B cell (primary cell): Measurements from ENCODE around the gene NPAS2. TPM values are rescaled to one million over a fixed set of nuclear protein-coding genes. Genes with fewer than 3 reads are reported as not detected.

Source experiments
- ATAC-seq: fragments of 200-7000 bp; cut with Tn5 transposase; one replicate; pipeline ENCODE4 v1.10.0; 2021; ENCODE audit warnings: low read depth, mild to moderate bottlenecking, moderate number of reproducible peaks, moderate library complexity
- CTCF ChIA-PET: fragments of 350-600 bp; sonication (Branson Sonifier 250); formaldehyde crosslinking; loops from one replicate; lab custom pipeline; 2021; ENCODE audit warnings: antibody characterized with exemption, inconsistent platforms; lab: Charles Lee
- POLR2A ChIA-PET: fragments of 350-600 bp; sonication (Branson Sonifier 250); formaldehyde crosslinking; loops from one replicate; lab custom pipeline; 2021; ENCODE audit warnings: antibody characterized with exemption; lab: Charles Lee
- DNase-seq: peaks from one replicate; pipeline ENCODE4 v3.0.0; 2013
- H2AFZ ChIP-seq: 2 replicates; pipeline ENCODE4 v1.6.1; 2012; ENCODE audit warnings: mild to moderate bottlenecking, low read depth, low read length; ENCODE audit not compliant: insufficient read depth, poor library complexity, severe bottlenecking
- H3K27ac ChIP-seq, 2 donors: 1 replicate in 1 of 2; 2 replicates in 1 of 2; pipeline ENCODE4 v1.5.1; 2012 to 2013; ENCODE audit warnings: low read length in 2 of 2, mild to moderate bottlenecking in 2 of 2, moderate library complexity in 1 of 2
- H3K27me3 ChIP-seq, 4 experiments: fragments of 200-600 bp in 1 of 4; sonication (generic) in 1 of 4; replicated peaks in 1 of 4; 1 replicate in 2 of 4; 2 replicates in 2 of 4; pipeline versions ENCODE4 v1.6.1 to v1.7.0; 2013 to 2016; ENCODE audit warnings: low read length in 3 of 4, mild to moderate bottlenecking in 2 of 4, mixed read lengths in 1 of 4, moderate library complexity in 1 of 4; ENCODE audit not compliant: insufficient read depth in 4 of 4, control insufficient read depth in 3 of 4; ENCODE audit errors: control extremely low read depth in 1 of 4
- H3K36me3 ChIP-seq, 2 experiments: replicated peaks in 1 of 2; 1 replicate in 1 of 2; 2 replicates in 1 of 2; pipeline versions ENCODE4 v1.6.1 to v1.7.1; 2013; ENCODE audit warnings: low read length in 1 of 2; ENCODE audit not compliant: insufficient read depth in 2 of 2, control insufficient read depth in 1 of 2; ENCODE audit errors: control extremely low read depth in 1 of 2, extremely low read depth in 1 of 2
- H3K4me1 ChIP-seq, 2 donors: fragments of 200-600 bp in 1 of 2; sonication (generic) in 1 of 2; 1 replicate in 1 of 2; 2 replicates in 1 of 2; pipeline versions ENCODE4 v1.5.1 to v1.6.1; 2013 to 2017; ENCODE audit warnings: low read length in 2 of 2; ENCODE audit not compliant: control insufficient read depth in 2 of 2, insufficient read depth in 2 of 2
- H3K4me2 ChIP-seq: replicated peaks from 2 replicates; pipeline ENCODE3; 2012; ENCODE audit warnings: mild to moderate bottlenecking, low read depth, low read length; ENCODE audit not compliant: poor library complexity, severe bottlenecking
- H3K4me3 ChIP-seq, 5 experiments: fragments of 200-600 bp in 1 of 5; sonication (generic) in 1 of 5; 1 replicate in 3 of 5; 2 replicates in 2 of 5; pipeline versions ENCODE4 v1.5.1 to v1.7.0; 2011 to 2016; ENCODE audit warnings: low read length in 4 of 5, mild to moderate bottlenecking in 4 of 5, low read depth in 2 of 5, control low read depth in 1 of 5, moderate library complexity in 1 of 5; ENCODE audit not compliant: insufficient read depth in 1 of 5; ENCODE audit errors: control extremely low read depth in 1 of 5, extremely low read depth in 1 of 5
- H3K79me2 ChIP-seq: fragments of 200-600 bp; sonication (generic); one replicate; pipeline ENCODE4 v1.6.0; 2016; ENCODE audit warnings: low read length; ENCODE audit not compliant: control insufficient read depth, insufficient read depth
- H3K9ac ChIP-seq: fragments of 200-600 bp; sonication (generic); 2 replicates; pipeline ENCODE4 v1.6.1; 2017; ENCODE audit warnings: mild to moderate bottlenecking, low read length, moderate library complexity
- H3K9me3 ChIP-seq, 3 donors: one replicate each; pipeline versions ENCODE4 v1.6.1 to v1.7.1; 2013; ENCODE audit warnings: low read length in 2 of 3; ENCODE audit not compliant: control insufficient read depth in 2 of 3, insufficient read depth in 1 of 3; ENCODE audit errors: control extremely low read depth in 1 of 3
- H4K20me1 ChIP-seq: 2 replicates; pipeline ENCODE4 v1.6.0; 2012; ENCODE audit warnings: mild to moderate bottlenecking, low read length; ENCODE audit not compliant: insufficient read depth, control insufficient read depth, poor library complexity, severe bottlenecking
- H3K27ac Mint-ChIP-seq: one replicate; pipeline ENCODE4 v1.8.0; 2021; ENCODE audit warnings: mixed read lengths
- H3K27me3 Mint-ChIP-seq: one replicate; pipeline ENCODE4 v1.8.0; 2021; ENCODE audit warnings: mixed read lengths
- H3K4me1 Mint-ChIP-seq: one replicate; pipeline ENCODE4 v1.8.0; 2021; ENCODE audit warnings: mixed read lengths
- H3K4me3 Mint-ChIP-seq: one replicate; pipeline ENCODE4 v1.8.0; 2021; ENCODE audit warnings: mixed read lengths
- H3K9me3 Mint-ChIP-seq: one replicate; pipeline ENCODE4 v1.8.0; 2022; ENCODE audit warnings: mixed read lengths; ENCODE audit not compliant: insufficient read depth
- EZH2 ChIP-seq: IDR thresholded peaks from 2 replicates; pipeline ENCODE4 v1.6.1; 2012; ENCODE audit warnings: borderline replicate concordance, low read depth, mild to moderate bottlenecking, moderate library complexity, low read length; ENCODE audit not compliant: insufficient read depth, poor library complexity, severe bottlenecking
- WGBS: methylation state at CpG from one replicate; pipeline ENCODE4 v1.1.5; 2013; ENCODE audit warnings: missing lambda C conversion rate; ENCODE audit not compliant: insufficient coverage; 5-methylcytosine and 5-hydroxymethylcytosine counted together
- intact Hi-C: fragments of 100-400 bp; cut with micrococcal nuclease; formaldehyde crosslinking; loops from one replicate; pipeline ENCODE4 v1.10.0; 2022
- polyA plus RNA-seq: library from polyadenylated mRNA; depleted of rRNA; stranded (reverse); fragments of >200 nt; gene quantifications from 2 replicates; pipeline ENCODE4 v1.2.3, GENCODE V29; 2012
- total RNA-seq, 2 donors: library from RNA; stranded (reverse); fragments of 120-200 nt in 1 of 2; gene quantifications; 1 replicate in 1 of 2; 2 replicates in 1 of 2; pipeline versions ENCODE4 v1.2.3 to v1.2.4, GENCODE V29; 2013 to 2022
- TF ChIP-seq, protein P1 (sequence below): fragments of 200-600 bp; IDR thresholded peaks from one replicate; pipeline ENCODE4 v1.8.0; 2022; ENCODE audit warnings: antibody characterized with exemption, mild to moderate bottlenecking

Gene NPAS2
- total and polyA plus RNA-seq, 2 donors (not counting 1 experiment from before 2014, with no cell fraction given), result not detected

DNA sequence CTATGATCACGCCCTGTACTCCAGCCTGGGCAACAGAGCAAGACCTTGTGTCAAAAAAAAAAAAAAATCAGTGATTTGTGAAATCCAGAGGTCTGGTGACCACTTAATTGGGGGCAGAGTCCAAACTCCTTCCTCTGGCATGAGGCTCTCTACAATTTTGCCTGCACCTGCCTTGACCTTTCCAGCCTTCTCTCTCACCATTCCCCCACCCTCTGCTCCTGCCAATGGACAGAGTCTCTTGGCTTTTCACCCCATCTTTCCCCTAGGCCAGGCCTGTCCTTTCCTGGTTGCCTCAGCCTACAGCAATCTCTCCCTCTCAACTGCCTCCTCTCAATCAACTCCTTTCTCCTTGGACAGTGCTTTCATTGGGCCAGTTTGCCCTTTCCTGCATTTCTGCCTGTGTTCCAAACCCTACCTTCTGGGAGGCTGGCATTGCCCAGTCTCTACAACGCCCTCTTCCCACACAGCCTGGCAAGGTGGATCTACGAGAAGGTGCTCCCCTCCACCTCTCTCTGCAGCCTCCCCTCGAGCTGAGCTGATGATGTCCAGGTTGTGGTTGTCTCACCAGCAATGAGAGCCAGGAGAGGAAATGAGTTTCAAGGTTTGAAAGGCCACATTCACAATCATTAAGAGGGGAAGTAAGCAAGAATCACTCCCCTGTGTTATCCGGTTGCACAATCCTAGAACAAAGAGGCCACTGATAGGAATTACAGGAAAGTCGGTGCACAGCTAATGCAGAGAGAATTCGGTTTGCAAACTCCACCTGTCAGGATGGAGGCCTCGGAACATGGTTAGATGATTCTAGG lies 39.5 kb upstream of the NPAS2 start:
- Histone ChIP-seq H3K27me3 (peaks cover 0 to 2% (median 0%) of the 10 kb centered on the region in 4 experiments), H4K20me1 (no peaks in the 10 kb centered on the region), H3K4me3 (no peak overlapping the region), H3K79me2 (no peaks in the 10 kb centered on the region), H3K9me3 (no peaks in the 10 kb centered on the region), H3K4me1 (no peaks in the 10 kb centered on the region), H3K36me3 (no peaks in the 10 kb centered on the region), H3K9ac (no peak overlapping the region), H3K27ac (no peak overlapping the region), H2AFZ (no peak overlapping the region), H3K4me2 (no peak overlapping the region)
- ATAC-seq, result no peak
- DNase-seq, result no peak
- 36% methylated on average over 5 of the region's 8 CpGs for WGBS
- Mint-ChIP-seq H3K4me1 (no peaks in the 10 kb centered on the region), H3K27ac (no peak overlapping the region), H3K4me3 (no peak overlapping the region), H3K9me3 (no peaks in the 10 kb centered on the region), H3K27me3 (peaks cover 19% of the 10 kb centered on the region)
- ChIA-PET POLR2A (no interaction called here), CTCF (no interaction called here)
- intact Hi-C loops, result no loop called here
- no peak for TF ChIP-seq EZH2
- TF ChIP-seq, protein P1, sequence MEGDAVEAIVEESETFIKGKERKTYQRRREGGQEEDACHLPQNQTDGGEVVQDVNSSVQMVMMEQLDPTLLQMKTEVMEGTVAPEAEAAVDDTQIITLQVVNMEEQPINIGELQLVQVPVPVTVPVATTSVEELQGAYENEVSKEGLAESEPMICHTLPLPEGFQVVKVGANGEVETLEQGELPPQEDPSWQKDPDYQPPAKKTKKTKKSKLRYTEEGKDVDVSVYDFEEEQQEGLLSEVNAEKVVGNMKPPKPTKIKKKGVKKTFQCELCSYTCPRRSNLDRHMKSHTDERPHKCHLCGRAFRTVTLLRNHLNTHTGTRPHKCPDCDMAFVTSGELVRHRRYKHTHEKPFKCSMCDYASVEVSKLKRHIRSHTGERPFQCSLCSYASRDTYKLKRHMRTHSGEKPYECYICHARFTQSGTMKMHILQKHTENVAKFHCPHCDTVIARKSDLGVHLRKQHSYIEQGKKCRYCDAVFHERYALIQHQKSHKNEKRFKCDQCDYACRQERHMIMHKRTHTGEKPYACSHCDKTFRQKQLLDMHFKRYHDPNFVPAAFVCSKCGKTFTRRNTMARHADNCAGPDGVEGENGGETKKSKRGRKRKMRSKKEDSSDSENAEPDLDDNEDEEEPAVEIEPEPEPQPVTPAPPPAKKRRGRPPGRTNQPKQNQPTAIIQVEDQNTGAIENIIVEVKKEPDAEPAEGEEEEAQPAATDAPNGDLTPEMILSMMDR, result no peak

- H3K36me3 ChIP-seq, result no peaks in the 10 kb centered on the region
- ChIA-PET CTCF (no interaction called here), POLR2A (no interaction called here)
- no peaks in the 10 kb centered on the region for H3K79me2 ChIP-seq
- ATAC-seq (no peak), DNase-seq (no peak)
- TF ChIP-seq EZH2, result no peak
- TF ChIP-seq, protein P1, result no peak
- Mint-ChIP-seq H3K27ac (no peak overlapping the region), H3K4me1 (no peaks in the 10 kb centered on the region), H3K4me3 (no peak overlapping the region), H3K9me3 (no peaks in the 10 kb centered on the region), H3K27me3 (peaks cover 16% of the 10 kb centered on the region)
- no peaks in the 10 kb centered on the region for H3K4me1 ChIP-seq
- no CpG with 5 or more reads among the region's 1 CpG for WGBS
- H3K9me3 ChIP-seq, result no peaks in the 10 kb centered on the region
- H3K9ac ChIP-seq, result no peak overlapping the region
- H3K4me2 ChIP-seq, result no peak overlapping the region
- H3K27ac ChIP-seq, result no peak overlapping the region
- H3K4me3 ChIP-seq, result no peak overlapping the region
- no peak overlapping the region for H2AFZ ChIP-seq
- H3K27me3 ChIP-seq, result peaks cover 0 to 2% (median 0%) of the 10 kb centered on the region in 4 experiments
- intact Hi-C loops, result no loop called here
- no peaks in the 10 kb centered on the region for H4K20me1 ChIP-seq
These were observed 39.0 kb upstream of the NPAS2 start for GRCh38 chr2:100781009-100781325.
